PC-3 (cell line): Measurements from ENCODE around the gene ATP8B3.

Experiments
- EZH2 ChIP-seq: fragments of 300-600 bp; sonication (generic); IDR thresholded peaks from one replicate; pipeline ENCODE4 v1.6.1; 2017; ENCODE audit warnings: antibody characterized with exemption, mild to moderate bottlenecking, low read length; ENCODE audit not compliant: unreplicated experiment
- EZH2phosphoT487 ChIP-seq: fragments of 300-600 bp; sonication (generic); IDR thresholded peaks from 2 replicates; pipeline ENCODE4 v1.6.1; 2018; ENCODE audit warnings: mild to moderate bottlenecking, antibody characterized with exemption, low read length, borderline replicate concordance
- TF ChIP-seq, protein P1 (sequence below): fragments of 300-600 bp; sonication (generic); conservative IDR thresholded peaks from 2 replicates; pipeline ENCODE4 v1.5.1; 2017; ENCODE audit warnings: antibody characterized with exemption, low read depth, mild to moderate bottlenecking, low read length

DNA sequence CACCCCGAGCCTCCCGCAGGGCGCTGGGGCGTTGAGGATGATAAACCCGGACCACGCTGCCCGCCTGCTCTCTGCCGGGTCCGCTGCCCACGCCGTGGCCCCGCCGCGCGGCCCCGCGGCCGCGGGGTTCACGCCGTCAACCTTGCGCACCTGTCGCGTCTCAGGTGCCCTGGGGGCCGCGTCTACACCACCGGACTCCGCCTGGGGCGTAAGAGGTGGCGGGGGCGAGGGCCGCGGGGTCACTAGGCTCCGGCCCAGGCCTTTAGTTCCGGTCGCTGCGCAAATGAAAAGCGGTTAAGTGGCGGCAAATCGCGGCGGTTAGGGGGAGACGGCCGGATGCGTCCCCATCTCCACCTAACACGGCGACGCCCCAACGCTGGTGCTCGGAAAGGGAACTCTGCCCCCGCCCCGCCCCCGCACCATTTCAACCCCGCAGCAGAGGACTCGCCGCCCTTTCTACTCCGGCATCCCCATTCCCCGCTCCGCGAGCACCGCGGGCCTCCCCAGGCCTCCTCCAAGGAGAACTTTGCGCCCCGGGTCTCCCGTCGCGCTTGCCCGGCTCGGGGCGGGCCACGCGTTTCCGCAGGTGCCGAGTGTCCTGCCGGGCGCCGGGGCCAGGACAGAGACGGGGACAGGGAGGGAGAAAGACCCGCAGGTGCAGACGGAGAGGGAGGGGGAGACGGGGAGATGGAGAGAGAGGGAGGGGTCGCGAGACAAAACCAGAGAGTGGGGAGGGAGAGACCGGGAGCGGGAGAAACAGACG is 54.4 kb downstream of the ATP8B3 start:
- TF ChIP-seq, protein P1, sequence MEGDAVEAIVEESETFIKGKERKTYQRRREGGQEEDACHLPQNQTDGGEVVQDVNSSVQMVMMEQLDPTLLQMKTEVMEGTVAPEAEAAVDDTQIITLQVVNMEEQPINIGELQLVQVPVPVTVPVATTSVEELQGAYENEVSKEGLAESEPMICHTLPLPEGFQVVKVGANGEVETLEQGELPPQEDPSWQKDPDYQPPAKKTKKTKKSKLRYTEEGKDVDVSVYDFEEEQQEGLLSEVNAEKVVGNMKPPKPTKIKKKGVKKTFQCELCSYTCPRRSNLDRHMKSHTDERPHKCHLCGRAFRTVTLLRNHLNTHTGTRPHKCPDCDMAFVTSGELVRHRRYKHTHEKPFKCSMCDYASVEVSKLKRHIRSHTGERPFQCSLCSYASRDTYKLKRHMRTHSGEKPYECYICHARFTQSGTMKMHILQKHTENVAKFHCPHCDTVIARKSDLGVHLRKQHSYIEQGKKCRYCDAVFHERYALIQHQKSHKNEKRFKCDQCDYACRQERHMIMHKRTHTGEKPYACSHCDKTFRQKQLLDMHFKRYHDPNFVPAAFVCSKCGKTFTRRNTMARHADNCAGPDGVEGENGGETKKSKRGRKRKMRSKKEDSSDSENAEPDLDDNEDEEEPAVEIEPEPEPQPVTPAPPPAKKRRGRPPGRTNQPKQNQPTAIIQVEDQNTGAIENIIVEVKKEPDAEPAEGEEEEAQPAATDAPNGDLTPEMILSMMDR = no peak
- TF ChIP-seq EZH2phosphoT487 (no peak), EZH2 (no peak)
